ENCODE results near the gene SRPRA. TPM values are rescaled to one million over a fixed set of nuclear protein-coding genes. Genes with fewer than 3 reads are reported as not detected.
"Not testable (repeated sequence)": the region's sequence is repeated elsewhere in the genome, so short reads cannot be mapped to it uniquely, and the experiment has no call there.

SRPRA gene
- total RNA-seq, 1 donor = 99.4 TPM

DNA sequence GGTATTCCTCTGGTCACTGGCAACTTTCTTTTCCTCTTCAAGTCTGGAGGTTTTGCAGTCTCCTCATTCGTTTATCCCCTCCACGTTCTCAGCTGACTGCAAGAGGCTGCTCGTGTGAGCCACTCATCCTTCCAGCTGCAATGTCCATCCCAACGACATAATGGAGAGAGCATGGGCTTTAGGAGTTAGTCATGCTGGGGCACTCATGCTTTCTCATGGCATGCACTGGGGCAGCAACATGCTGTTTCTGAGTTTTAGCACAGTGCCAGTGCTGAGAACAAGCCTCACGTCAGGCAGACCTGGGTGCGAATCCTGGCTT lies 42.3 kb upstream of the SRPRA start:
- DNase-seq (ENCODE audit: low read depth) = no peak
- TF ChIP-seq, protein P1, sequence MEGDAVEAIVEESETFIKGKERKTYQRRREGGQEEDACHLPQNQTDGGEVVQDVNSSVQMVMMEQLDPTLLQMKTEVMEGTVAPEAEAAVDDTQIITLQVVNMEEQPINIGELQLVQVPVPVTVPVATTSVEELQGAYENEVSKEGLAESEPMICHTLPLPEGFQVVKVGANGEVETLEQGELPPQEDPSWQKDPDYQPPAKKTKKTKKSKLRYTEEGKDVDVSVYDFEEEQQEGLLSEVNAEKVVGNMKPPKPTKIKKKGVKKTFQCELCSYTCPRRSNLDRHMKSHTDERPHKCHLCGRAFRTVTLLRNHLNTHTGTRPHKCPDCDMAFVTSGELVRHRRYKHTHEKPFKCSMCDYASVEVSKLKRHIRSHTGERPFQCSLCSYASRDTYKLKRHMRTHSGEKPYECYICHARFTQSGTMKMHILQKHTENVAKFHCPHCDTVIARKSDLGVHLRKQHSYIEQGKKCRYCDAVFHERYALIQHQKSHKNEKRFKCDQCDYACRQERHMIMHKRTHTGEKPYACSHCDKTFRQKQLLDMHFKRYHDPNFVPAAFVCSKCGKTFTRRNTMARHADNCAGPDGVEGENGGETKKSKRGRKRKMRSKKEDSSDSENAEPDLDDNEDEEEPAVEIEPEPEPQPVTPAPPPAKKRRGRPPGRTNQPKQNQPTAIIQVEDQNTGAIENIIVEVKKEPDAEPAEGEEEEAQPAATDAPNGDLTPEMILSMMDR (IDR thresholded peaks at IDR 0.05; ENCODE audit: insufficient read depth, low read length) = no peak
- no peak overlapping the region for H3K4me3 ChIP-seq (ENCODE audit: low read depth, low read length)

DNA sequence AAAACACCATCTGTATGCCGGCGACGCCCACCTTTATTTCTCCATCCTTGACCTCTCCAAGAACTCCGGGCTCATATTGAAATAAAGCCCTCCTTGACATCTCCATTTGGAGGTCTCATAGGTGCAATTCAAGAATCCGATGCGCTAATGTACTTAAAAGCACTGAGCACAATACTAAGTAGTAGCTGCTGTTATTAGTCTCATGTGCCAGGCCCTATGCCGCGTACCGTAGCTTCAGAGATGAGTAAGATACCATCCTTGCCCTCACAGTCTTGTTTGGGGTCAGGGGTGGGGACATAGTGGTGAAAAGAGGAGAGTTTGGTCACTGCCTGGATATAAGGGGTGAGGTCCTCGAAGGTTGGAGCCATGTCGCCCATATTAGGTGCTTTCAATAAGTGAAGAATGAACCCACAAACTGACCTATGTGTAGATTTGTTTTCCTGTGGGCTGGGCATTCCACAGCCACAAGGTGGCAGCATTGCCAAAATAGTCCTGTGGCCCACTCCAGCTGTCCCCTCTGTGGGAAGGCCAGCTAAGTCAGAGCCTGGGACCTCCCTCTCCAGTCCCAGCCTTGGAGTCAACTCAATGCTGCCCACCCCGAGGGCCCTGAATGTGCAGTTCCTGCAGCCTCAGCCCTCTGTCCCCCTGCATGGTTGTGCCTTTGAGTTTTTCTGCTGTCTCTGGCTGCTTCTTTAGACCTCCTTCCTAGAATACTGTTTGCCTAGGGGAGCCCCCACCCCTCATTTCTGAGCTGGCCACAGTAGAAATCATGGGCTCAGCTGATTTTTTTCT lies 41.7 kb upstream of the SRPRA start:
- TF ChIP-seq, protein P1 (IDR thresholded peaks at IDR 0.05; ENCODE audit: insufficient read depth, low read length) = peak; percentile 94
- H3K4me3 ChIP-seq (ENCODE audit: low read depth, low read length) = no peak overlapping the region
- DNase-seq (ENCODE audit: low read depth) = peak; percentile 82

DNA sequence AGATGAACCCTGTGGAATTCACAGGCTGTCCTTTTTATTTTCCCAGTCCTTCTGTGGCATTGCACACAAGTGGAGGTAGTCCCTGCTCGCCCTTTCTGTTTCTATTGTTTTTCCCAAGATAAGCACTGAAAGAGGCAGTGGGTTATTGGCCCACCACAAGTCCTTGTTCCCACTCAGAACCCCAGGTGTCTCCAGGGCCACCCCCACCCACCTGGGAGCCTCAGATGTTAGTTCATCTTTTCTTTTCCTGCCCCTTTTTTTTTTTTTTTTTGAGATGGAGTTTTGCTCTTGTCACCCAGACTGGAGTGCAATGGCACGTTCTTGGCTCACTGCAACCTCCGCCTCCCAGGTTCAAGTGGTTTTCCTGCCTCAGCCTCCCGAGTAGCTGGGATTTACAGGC lies 40.1 kb upstream of the SRPRA start:
- not testable (repeated sequence) for DNase-seq (ENCODE audit: low read depth); H3K4me3 ChIP-seq (ENCODE audit: low read depth, low read length)

DNA sequence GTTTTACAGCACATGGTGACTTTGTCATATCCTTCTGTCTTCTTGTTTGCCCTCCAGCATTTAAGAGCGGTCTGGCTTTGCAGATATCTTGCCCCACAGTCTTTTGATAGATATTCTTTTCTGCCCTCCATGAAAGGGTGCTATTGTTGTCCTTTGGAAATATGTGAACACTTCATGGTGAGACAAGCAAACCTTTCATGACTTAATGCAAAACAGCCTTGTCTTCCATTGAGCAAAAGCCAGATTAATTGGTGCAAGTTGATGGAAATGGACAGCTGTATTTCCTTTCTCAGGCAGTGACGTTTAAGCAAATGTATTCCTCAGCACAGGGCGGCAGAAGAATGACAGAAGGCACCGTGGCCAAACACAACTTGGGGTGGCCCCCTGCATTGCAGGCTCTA lies 39.6 kb upstream of the SRPRA start:
- H3K4me3 ChIP-seq (ENCODE audit: low read depth, low read length) = no peak overlapping the region
- no peak for DNase-seq (ENCODE audit: low read depth)
- TF ChIP-seq, protein P1 (IDR thresholded peaks at IDR 0.05; ENCODE audit: insufficient read depth, low read length) = no peak

DNA sequence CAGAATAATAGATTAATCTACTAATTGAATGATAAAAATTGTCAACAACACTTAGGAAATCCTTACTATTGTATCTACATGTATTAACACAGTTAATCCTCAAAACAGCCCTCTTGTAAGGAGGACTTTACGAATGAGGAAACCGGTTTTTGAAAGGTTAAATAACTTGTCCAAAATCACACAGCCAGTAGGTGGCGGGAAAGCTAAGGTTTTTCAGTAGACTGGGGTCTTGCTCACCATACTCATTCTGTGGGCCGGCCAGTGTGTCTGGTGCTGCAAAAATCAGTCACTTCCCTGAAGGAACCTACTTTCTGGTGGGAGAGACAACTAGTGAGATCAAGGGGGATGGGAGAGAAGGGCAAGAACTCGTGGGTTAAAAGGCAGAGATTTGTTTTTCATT lies 39.0 kb upstream of the SRPRA start:
- peak; percentile 68 for DNase-seq (ENCODE audit: low read depth)
- TF ChIP-seq, protein P1 (IDR thresholded peaks at IDR 0.05; ENCODE audit: insufficient read depth, low read length) = peak; percentile 53

DNA sequence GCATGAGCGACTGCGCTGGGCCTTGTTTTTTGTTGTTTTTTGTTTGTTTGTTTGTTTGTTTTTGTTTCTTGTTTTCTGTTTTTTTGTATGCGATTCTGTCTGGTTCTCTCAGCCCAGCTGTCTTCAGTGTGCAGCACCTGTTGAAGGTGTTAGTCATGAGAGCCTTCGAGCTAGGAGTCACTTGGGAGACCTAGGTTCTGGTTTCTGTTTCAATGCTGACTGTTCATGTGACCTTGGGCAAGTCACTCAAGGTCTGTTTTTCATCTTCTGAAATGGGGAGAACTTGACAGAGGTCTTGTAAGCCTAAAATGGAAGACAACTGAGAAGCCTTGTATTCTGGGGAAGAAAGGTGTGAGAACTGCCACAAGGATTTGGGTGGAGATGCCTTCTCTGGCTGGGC lies 37.0 kb upstream of the SRPRA start:
- H3K4me3 ChIP-seq (ENCODE audit: low read depth, low read length) = no peak overlapping the region
- DNase-seq (ENCODE audit: low read depth) = no peak
- TF ChIP-seq, protein P1 (IDR thresholded peaks at IDR 0.05; ENCODE audit: insufficient read depth, low read length) = no peak

More for the DNA sequence above, 39.0 kb upstream of the SRPRA start:
- no peak overlapping the region for H3K4me3 ChIP-seq (ENCODE audit: low read depth, low read length)

DNA sequence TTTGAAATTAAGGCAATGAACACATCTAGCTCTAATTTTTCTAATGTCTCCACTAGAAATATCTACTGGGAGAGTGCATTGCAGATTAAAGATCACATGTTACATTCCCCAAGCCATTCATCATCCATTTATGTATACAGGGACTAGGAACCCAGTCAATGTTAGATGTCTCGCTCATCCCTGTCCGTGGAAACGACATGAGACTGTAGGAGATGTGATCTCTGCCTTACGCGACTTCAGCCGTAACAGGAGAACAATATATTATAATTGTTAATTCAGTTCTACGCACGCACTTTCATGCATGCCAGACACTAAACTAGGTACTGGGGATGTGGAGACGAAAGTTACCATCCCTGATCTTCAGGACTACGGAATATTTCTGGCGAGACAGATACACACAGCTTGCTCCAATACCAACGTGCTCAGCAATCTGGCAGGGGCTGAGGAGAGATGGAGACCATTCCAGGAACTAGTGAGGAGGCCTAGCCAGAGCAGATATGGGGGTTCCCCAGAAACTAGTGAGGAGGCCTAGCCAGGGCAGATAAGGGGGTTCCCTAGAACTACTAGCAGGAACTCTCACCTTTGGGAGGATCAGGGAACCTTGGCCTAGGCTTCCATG lies 35.9 kb upstream of the SRPRA start:
- H3K4me3 ChIP-seq (ENCODE audit: low read depth, low read length) = peak overlapping the region; percentile 83
- TF ChIP-seq, protein P1 (IDR thresholded peaks at IDR 0.05; ENCODE audit: insufficient read depth, low read length) = no peak
- peak; percentile 10 for DNase-seq (ENCODE audit: low read depth)
